ENCODE data around the gene ENOPH1.

GRCh38 chr4:82432596-82432995, 2.2 kb downstream of the ENOPH1 start:
- TF ChIP-seq, protein P1, sequence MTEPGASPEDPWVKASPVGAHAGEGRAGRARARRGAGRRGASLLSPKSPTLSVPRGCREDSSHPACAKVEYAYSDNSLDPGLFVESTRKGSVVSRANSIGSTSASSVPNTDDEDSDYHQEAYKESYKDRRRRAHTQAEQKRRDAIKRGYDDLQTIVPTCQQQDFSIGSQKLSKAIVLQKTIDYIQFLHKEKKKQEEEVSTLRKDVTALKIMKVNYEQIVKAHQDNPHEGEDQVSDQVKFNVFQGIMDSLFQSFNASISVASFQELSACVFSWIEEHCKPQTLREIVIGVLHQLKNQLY (CRISPR knock-in tag; IDR thresholded peaks at IDR 0.05): no peak
- TF ChIP-seq JUN (CRISPR knock-in tag; IDR thresholded peaks at IDR 0.05) (no peak), ATF3 (CRISPR knock-in tag; conservative IDR thresholded peaks at IDR 0.05) (no peak), CREM (CRISPR knock-in tag; IDR thresholded peaks at IDR 0.05) (no peak), ELF4 (CRISPR knock-in tag; IDR thresholded peaks at IDR 0.05; ENCODE audit: low read depth) (no peak), FOXK1 (CRISPR knock-in tag; IDR thresholded peaks at IDR 0.05) (no peak)
- TF ChIP-seq, protein P2, sequence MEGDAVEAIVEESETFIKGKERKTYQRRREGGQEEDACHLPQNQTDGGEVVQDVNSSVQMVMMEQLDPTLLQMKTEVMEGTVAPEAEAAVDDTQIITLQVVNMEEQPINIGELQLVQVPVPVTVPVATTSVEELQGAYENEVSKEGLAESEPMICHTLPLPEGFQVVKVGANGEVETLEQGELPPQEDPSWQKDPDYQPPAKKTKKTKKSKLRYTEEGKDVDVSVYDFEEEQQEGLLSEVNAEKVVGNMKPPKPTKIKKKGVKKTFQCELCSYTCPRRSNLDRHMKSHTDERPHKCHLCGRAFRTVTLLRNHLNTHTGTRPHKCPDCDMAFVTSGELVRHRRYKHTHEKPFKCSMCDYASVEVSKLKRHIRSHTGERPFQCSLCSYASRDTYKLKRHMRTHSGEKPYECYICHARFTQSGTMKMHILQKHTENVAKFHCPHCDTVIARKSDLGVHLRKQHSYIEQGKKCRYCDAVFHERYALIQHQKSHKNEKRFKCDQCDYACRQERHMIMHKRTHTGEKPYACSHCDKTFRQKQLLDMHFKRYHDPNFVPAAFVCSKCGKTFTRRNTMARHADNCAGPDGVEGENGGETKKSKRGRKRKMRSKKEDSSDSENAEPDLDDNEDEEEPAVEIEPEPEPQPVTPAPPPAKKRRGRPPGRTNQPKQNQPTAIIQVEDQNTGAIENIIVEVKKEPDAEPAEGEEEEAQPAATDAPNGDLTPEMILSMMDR (IDR thresholded peaks at IDR 0.05): no peak
- TF ChIP-seq, protein P3, sequence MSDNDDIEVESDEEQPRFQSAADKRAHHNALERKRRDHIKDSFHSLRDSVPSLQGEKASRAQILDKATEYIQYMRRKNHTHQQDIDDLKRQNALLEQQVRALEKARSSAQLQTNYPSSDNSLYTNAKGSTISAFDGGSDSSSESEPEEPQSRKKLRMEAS (CRISPR knock-in tag; IDR thresholded peaks at IDR 0.05): no peak

Measured in WTC11 (cell line).